HG03196 (cell line): ENCODE data around the gene PON3.

ENCODE experiments used
- ATAC-seq: cut with Tn5 transposase; IDR thresholded peaks from one replicate; pipeline ENCODE4 v1.9.1; 2021; ENCODE audit not compliant: unreplicated experiment

Gene PON3

GRCh38 chr7:95309951-95310350, 86.2 kb downstream of the PON3 start:
- ATAC-seq, result no peak
